Measurements from ENCODE around the gene AMDHD1. TPM values are rescaled to one million over a fixed set of nuclear protein-coding genes. Genes with fewer than 3 reads are reported as not detected.

The AMDHD1 gene
- polyA plus RNA-seq, 4 donors: 0.92 to 2.0 (median 1.6) TPM

DNA sequence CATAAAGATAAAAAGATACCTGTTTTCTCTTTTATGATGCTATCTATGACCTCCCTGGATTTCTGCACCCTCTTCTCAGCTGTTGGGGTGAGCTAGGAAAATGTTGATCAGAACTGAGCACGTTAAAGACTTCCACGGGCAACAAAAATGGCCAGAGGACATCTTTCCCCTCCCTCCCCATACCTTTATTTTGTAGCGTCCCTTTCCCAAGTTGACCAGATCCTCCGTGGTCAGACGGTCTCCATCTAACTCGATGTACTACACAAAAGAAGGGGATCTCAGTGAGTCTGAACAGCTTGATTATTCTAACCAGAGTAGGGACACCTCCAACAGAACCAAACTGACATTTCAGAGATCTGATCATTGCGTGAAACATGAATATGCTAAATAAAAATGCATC lies 50.8 kb downstream of the AMDHD1 start:
- DNase-seq (ENCODE audit: low read depth in 4 of 4, low spot score in 2 of 4): no peak

DNA sequence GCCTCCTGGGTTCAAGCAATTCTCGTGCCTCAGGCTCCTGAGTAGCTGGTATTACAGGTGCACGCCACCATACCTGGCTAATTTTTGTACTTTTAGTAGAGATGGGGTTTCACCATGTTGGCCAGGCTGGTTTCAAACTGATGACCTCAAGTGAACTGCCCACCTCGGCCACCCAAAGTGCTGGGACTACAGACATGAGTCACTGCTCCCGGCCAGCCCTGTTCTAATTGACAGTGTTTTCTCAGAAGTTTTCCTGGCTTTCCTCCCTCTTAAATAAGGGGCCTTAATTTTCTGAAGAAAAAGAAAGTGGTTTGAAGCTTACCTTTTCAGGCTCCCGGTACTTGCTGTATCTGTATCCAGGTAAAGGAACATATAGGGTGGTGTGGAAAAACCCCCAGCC lies 51.3 kb downstream of the AMDHD1 start:
- no peak for DNase-seq (ENCODE audit: low read depth in 4 of 4, low spot score in 2 of 4)

DNA sequence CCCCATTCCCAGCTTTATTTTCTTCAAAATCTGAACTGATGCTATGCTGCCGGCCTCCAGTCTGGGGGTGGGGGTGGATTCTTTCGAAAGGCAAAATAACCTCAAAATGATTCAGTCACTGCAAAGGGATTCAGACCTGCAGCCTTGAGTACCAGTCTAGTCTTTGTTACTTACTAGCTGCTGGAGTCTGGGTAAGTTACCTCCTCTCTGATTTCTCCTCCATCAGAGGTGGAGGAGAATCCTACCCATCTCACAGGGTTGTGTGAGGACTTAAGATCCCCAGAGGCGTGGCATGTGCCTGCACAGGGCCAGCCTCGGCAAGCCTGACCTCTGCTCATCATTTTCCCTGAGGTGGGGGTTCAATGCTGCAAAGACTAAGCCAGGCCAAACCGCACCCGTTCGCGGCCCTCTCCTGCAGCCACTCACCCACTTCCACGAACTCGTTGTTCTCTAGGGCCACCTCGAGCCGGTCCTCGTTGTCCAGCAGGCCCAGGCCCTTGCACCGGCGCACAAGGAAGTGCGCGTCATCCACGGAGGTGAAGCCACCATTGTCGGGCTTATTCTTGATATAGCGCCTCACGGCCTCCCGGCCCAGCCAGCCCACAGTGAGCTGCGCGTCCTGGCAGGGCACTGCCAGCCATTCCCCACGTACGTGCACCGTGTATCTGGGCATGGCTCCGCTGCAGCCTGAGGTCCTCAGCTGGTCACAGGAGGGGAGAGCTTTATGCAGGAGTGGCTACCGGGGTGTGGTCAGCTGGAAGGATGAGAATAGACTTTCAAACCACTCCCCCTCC lies 52.3 kb downstream of the AMDHD1 start:
- no peak for DNase-seq (ENCODE audit: low read depth in 4 of 4, low spot score in 2 of 4)

DNA sequence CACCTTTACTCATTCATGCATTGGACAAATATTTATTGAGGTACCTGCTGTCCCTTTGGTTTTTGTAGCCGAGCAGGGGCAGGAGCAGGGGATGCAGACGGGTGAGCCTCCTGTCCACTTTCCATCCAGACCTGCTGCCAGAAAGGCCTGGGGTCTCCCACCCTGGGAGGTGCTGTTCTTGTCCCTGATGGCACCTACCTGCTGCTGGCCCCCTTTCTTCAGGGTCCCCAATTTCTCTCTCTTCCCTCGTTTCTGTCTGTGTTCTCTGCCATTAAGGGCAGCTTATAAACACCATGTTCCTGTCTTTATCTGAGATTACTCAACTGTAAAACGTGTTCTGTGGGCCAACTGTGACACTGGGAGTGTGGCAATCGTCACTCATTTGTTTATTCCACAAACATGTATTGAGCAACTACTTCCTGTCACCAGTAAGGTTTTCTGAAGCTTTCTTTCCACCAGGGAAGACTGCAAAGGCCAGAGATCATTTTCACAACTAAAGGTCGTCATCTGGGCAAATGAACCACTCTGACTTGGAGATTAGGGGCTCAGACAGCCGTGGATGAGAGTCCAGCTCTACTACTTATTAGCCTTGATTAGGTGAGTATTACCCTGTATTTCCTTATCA lies 53.0 kb downstream of the AMDHD1 start, which contains the start of gene HAL:
Gene HAL (minus strand): TSS at position 311 of the 625 bp plus-strand sequence. CDS start 434 bp downstream, outside the sequence.
- DNase-seq (ENCODE audit: low read depth in 4 of 4, low spot score in 2 of 4): no peak

DNA sequence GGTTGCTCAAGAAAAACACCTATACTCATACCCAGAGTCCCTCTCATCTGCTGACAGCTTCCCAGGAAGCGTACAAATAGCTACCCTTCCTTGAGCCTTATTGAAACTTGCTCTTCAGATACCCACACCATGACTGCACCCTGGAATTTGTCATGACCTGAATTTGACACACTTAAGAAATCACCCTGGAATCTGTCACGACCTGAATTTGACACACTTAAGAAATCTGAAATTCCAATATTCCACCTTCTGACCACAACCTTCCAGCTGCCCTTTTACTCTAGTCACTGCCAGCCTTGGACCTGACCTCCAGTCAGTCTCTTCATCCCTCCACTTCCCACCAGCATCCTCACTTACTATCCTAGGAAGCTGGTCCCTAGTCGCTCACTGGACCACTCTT lies 54.1 kb downstream of the AMDHD1 start:
- no peak for DNase-seq (ENCODE audit: low read depth in 4 of 4, low spot score in 2 of 4)

DNA sequence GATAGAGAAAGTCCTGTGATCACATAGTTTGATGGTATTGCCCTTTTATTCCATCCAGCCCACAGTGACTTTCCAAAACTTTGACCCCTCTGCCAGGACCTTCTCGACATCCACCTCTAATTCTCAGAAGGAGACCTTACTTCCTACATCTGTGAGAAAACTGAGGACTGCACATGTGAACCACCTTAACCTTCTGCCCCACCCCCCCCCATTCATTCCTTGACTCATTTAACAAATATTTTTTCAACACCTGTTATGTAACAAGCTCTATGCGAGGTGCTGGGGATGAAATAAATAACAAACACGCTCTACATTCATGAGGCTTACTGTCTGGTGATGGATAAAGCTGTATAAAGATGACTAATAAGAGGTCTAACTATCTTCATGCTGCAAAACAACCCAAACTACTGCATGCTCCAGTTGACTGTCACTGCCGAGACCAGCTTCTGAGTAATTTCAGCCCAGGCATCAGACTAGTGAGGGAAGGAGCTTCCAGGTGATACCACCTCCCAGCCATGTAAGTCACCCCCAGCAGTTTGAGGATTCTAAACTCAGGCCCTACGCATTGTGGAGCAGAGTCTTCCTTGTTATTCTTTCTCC lies 54.9 kb downstream of the AMDHD1 start:
- no peak for DNase-seq (ENCODE audit: low read depth in 4 of 4, low spot score in 2 of 4)

DNA sequence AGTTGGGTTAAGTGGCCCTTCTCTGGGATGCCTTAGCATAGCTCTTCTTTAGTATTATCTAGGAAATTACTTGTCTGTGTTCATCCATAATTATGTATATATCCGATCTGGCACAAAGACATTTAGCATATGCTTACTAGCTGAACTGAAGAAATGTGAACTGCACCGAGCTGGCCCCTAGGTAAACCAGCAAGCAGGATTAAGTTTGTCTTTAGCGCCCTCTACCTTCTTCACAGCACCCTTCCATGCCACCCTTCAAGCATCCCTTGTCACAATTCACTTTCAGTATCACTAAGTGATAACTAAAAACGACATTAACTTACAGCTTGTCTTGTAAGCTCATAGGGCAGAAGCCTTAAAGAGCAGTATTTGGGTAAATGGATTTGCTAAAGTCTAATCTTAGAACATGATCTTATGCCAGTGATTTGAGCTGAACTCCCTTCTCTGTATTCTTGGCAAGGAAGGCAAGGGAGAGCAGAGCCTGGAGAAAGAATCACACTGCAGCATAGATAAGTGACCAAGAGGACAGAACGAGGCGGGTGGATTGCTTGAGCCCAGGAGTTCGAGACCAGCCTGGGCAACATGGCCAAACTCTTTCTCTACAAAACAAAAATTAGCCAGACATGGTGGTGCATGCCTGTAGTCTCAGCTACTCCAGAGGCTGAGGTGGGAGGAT lies 55.6 kb downstream of the AMDHD1 start:
- peak in 2 of 4 donors; percentile 30 to 51 for DNase-seq (ENCODE audit: low read depth in 4 of 4, low spot score in 2 of 4)

DNA sequence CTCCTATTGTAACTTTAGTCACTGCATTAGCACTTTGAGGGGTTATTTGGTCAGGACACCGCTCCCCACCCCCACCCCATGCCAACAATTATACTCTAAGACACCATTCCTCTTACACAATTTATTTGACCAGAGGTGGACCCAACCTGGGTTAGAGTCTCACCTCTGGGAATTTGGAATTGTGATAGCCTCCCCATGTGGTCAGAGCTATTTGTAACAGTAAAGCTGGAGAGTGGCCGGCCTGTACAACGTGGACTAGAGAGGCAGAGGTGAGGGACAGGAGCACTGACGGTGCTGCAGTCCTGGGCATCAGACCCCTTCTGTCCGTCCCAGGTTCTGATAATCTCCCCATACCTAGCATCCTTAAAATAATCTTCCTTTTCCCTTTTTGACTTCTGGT lies 56.4 kb downstream of the AMDHD1 start:
- no peak for DNase-seq (ENCODE audit: low read depth in 4 of 4, low spot score in 2 of 4)

DNA sequence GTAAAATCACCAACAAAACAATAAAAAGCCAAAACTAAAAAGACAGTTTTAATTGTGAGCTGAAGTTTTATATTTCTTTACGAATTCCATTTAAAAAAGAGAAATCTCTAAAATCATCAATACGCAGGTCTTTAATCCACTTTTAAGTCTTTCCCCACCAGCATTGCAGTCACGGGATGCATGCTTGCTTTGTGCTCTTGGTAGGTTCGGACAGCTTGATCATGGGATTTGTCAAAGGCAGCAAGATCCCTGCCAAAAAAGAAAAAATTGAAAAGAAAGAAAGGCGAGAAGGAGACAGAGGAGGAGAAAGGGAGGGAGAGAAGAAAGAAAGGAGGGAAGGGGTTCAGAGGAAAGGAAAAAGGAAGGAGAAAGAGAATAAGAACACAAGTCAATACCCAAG lies 57.7 kb downstream of the AMDHD1 start:
- DNase-seq (ENCODE audit: low read depth in 4 of 4, low spot score in 2 of 4): no peak

DNA sequence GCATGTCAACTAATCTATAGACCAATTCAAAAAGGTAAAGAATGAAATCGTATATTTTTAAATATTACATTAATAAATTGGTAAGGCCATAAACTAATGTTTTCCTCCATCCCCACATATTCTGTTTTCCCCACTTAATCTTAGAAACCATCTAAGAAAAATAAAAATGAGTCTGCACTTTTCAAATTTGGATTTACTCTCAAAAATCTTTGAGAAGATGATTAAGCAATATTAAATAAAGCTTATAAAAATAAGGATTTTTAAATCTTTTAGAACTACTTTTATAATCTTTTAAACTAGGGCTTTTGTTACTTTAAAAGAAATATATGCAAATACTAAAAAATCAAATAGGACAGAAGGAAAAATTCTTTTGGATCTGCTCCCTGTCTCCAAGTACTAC lies 63.6 kb downstream of the AMDHD1 start:
- DNase-seq (ENCODE audit: low read depth in 4 of 4, low spot score in 2 of 4): no peak

DNA sequence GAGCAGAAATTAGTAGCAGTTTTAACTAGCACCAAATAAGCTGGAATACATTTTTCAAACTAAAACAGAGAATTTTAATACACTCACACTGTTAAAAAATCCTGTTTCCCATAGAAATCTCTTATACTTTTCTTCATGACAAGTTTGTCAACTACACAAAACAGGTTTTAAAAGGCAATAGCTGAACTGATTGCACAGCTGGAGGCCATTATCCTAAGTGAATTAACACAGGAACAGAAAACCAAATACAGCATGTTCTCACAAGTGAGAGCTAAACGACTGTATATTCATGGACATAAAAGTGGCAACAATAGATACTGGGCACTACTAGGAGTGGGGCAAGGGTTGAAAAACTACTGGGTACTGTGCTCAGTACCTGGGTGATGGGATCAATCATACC lies 64.6 kb downstream of the AMDHD1 start:
- no peak for DNase-seq (ENCODE audit: low read depth in 4 of 4, low spot score in 2 of 4)

DNA sequence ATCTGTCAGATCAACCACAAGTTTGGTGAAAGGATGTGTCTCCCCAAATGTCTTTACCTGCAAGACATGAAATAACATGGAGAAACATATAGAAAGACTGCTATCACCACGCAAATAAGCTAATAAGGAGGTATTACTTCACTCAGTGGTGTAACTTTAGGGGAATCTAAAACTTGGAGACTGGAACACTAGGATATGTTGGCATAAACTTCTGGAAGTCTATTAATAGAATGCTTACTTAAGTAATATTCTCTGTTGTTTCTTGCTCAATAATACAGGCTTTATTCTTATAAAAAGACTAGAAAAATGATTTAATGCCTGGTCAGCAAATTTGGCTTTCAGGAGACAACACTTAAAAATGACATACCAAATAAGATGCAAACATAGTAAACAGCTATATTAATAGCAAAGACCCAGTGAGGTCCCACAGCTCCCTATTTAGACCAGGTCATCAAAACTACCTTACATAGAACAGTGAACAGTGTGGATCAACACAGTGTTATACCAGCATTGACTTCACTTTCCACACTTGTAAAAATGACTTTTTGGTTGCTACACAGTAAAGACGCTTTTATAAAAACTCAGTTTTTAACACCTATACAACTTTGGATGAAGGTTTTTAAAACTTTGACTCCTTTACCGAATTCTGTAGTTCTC lies 71.9 kb downstream of the AMDHD1 start:
- DNase-seq (ENCODE audit: low read depth in 4 of 4, low spot score in 2 of 4): no peak

DNA sequence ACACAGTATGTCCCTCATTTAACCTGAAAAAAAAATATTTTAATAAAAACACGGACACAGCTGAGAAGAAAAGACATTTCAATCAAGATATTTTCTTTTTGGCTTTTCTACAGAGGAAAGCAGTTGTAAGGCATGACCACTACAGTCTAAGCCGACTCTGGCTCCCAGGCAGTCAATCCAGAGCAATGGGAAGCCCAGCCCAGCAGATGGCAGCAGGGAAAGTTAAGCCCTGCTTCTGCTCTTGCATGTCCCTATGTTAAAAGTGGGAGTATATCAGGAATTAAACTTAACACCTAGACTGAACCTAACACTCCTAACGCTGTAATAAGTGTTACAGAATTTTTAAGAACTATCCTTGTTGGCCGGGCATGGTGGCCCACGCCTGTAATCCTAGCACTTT lies 72.5 kb downstream of the AMDHD1 start:
- no peak for DNase-seq (ENCODE audit: low read depth in 4 of 4, low spot score in 2 of 4)

Other genes with a start within 250 kb of the AMDHD1 start
- gene NTN4, start 152.6 kb upstream of the AMDHD1 start, polyA plus RNA-seq (ENCODE audit: insufficient read length in 4 of 4): 100 to 1,000 TPM in 3 of 4 donors, 10 to 100 TPM in 1; 94.0 to 112 (median 104) TPM
- 100 to 1,000 TPM in 1 of 4 donors, 10 to 100 TPM in 3; 84.0 to 101 (median 93.6) TPM for gene SNRPF, start 84.4 kb upstream of the AMDHD1 start, polyA plus RNA-seq (ENCODE audit: insufficient read length in 4 of 4)
- 1 to 10 TPM in 1 of 4 donors, under 1 TPM in 3; 0.41 to 1.3 (median 0.66) TPM for gene CCDC38, start 717 bp upstream of the AMDHD1 start, polyA plus RNA-seq (ENCODE audit: insufficient read length in 4 of 4)
- gene HAL, start 53.0 kb downstream of the AMDHD1 start, polyA plus RNA-seq (ENCODE audit: insufficient read length in 4 of 4): 1 to 10 TPM in 2 of 4 donors, under 1 TPM in 2; 0.14 to 2.1 (median 1.00) TPM
- gene LTA4H, start 92.3 kb downstream of the AMDHD1 start, polyA plus RNA-seq (ENCODE audit: insufficient read length in 4 of 4): 100 to 1,000 TPM; 111 to 132 (median 127) TPM

Measured in left renal cortex interstitium (tissue), 4 donors.